ENCODE data around the gene ACSBG1.

Gene ACSBG1

GRCh38 chr15:78232951-78233350 lies 1.4 kb downstream of the ACSBG1 start:
- no peaks in the 10 kb centered on the region for H3K36me3 ChIP-seq (ENCODE audit: insufficient read depth, low read length)
- no peaks in the 10 kb centered on the region for H3K27me3 ChIP-seq (ENCODE audit: control insufficient read depth in 1 of 2, insufficient read depth in 2 of 2, low read length in 2 of 2)
- H3K4me1 ChIP-seq (ENCODE audit: insufficient read depth, low read length) = no peaks in the 10 kb centered on the region
- no peak overlapping the region for H3K4me3 ChIP-seq (ENCODE audit: low read depth in 1 of 2, low read length in 2 of 2)
- H3K9ac ChIP-seq (ENCODE audit: low read length) = no peak overlapping the region
- no peaks in the 10 kb centered on the region for H3K9me3 ChIP-seq (ENCODE audit: low read length)
- no peak overlapping the region for H3K27ac ChIP-seq (ENCODE audit: low read depth, low read length)

DNA sequence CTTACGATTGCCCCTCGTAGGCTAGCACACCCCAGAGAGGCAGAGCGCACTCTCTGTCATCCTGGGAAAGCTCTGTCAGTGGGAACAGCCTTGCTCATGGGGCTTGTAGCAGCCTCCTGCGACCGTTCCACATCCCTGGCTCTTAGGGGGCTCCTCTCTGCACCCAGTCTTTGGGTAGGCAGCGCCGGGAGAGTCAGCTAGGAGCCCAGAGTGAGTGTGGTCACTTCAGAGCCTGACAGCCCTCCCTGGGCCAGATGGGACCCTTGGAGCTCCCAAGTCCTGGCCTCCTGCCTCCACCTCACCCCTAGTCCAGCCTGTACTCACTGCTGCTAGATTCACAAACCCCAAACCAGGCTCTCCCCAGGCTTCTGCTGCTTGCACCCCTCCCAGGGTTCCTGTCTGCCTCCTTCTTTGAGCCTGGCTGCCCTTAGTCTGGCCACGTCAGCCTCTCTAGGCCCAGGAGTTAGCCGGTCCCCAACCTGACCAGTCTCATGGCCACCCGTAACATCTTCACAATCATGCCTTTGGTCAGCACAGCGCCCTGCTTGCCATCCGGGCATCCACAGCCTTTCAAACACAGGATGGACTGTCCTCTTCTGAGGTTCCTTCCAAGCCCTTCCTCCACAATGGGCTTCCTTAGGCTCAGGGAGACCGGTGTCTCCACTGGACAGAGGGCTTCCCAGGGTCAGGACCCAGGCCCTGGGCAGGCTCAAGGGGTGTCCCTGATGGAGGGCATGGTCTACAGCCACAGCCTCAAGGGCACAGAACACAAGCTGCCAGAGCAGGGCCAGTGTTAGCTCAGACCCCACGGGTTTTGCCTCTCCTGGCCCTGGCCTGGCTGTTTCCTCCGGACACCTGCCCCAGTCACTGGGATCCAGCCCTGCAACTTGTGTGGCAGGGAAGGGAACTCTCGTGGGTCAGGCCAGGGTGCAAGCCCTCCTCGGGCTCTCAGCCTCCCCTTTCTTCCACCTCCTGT lies 4.6 kb downstream of the ACSBG1 start:
- no peak overlapping the region for H3K27ac ChIP-seq (ENCODE audit: low read depth, low read length)

GRCh38 chr15:78228356-78228996 lies 5.9 kb downstream of the ACSBG1 start:
- Histone ChIP-seq H3K4me1 (ENCODE audit: insufficient read depth, low read length) (no peaks in the 10 kb centered on the region), H3K9me3 (ENCODE audit: low read length) (no peaks in the 10 kb centered on the region), H3K27me3 (ENCODE audit: control insufficient read depth in 1 of 2, insufficient read depth in 2 of 2, low read length in 2 of 2) (no peaks in the 10 kb centered on the region), H3K36me3 (ENCODE audit: insufficient read depth, low read length) (no peaks in the 10 kb centered on the region), H3K4me3 (ENCODE audit: low read depth in 1 of 2, low read length in 2 of 2) (no peak overlapping the region), H3K9ac (ENCODE audit: low read length) (no peak overlapping the region), H3K27ac (ENCODE audit: low read depth, low read length) (no peak overlapping the region)

More for the DNA sequence above, 4.6 kb downstream of the ACSBG1 start:
- H3K36me3 ChIP-seq (ENCODE audit: insufficient read depth, low read length) = no peaks in the 10 kb centered on the region
- no peaks in the 10 kb centered on the region for H3K4me1 ChIP-seq (ENCODE audit: insufficient read depth, low read length)
- H3K4me3 ChIP-seq (ENCODE audit: low read depth in 1 of 2, low read length in 2 of 2) = no peak overlapping the region
- H3K27me3 ChIP-seq (ENCODE audit: control insufficient read depth in 1 of 2, insufficient read depth in 2 of 2, low read length in 2 of 2) = no peaks in the 10 kb centered on the region
- H3K9me3 ChIP-seq (ENCODE audit: low read length) = no peaks in the 10 kb centered on the region
- no peak overlapping the region for H3K9ac ChIP-seq (ENCODE audit: low read length)

DNA sequence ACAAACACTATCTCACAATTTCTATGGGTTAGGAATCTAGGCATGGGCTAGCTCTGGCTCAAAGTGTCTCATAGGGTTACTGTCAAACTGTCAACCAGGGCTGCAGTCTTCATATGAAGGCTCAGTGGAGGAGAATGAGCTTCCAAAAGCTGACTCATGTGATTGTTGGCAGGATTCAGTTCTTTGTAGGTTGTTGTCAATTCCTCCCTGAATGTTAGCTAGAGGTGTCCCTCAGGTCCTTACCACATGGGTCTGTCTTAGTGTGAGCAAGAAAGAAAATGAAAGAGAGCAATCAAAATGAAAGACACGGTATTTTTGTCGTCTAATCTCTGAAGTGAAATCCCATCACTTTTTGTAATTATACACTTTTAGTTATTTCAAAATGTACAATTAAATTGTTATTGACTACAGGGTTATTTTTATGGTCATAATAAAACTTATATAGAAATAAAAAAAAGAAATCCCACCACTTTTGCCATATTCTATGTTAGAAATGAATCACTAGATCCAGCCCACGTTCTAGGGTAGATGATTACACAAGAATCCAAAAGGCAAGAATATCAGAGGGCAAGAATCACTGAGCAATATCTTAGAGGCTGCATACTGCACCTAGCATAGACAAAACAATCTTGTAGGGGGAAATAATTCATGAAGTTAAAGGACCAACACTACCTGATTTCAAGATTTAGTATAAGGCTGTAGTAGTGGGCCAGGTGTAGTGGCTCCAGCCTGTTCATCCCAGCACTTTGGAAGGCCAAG lies 8.4 kb downstream of the ACSBG1 start:
- Histone ChIP-seq H3K27ac (ENCODE audit: low read depth, low read length) (no peak overlapping the region), H3K9me3 (ENCODE audit: low read length) (no peaks in the 10 kb centered on the region), H3K27me3 (ENCODE audit: control insufficient read depth in 1 of 2, insufficient read depth in 2 of 2, low read length in 2 of 2) (no peaks in the 10 kb centered on the region), H3K4me1 (ENCODE audit: insufficient read depth, low read length) (peaks cover 6% of the 10 kb centered on the region), H3K36me3 (ENCODE audit: insufficient read depth, low read length) (no peaks in the 10 kb centered on the region), H3K9ac (ENCODE audit: low read length) (no peak overlapping the region), H3K4me3 (ENCODE audit: low read depth in 1 of 2, low read length in 2 of 2) (no peak overlapping the region)

DNA sequence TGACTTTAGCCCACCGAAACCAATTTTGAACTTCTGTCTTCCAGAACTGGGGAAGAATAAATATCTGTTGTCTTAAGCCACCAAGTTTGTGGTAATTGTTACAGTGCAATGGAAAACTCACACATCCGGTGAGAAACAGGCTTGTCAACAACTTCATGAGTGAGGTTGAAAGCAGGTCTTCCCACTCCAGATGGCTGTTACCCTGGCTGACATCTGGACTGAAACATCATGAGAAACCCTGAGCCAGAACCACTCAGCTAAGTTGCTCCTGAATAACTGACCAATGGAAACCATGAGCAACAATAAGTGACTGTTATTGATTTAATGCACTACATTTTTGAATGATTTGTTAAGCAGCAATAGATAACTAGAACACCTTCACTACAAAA lies 10.3 kb downstream of the ACSBG1 start:
- Histone ChIP-seq H3K9me3 (ENCODE audit: low read length) (no peaks in the 10 kb centered on the region), H3K36me3 (ENCODE audit: insufficient read depth, low read length) (no peaks in the 10 kb centered on the region), H3K4me3 (ENCODE audit: low read depth in 1 of 2, low read length in 2 of 2) (no peak overlapping the region), H3K9ac (ENCODE audit: low read length) (no peak overlapping the region), H3K27ac (ENCODE audit: low read depth, low read length) (no peak overlapping the region), H3K4me1 (ENCODE audit: insufficient read depth, low read length) (peaks cover 13% of the 10 kb centered on the region), H3K27me3 (ENCODE audit: control insufficient read depth in 1 of 2, insufficient read depth in 2 of 2, low read length in 2 of 2) (no peaks in the 10 kb centered on the region)

DNA sequence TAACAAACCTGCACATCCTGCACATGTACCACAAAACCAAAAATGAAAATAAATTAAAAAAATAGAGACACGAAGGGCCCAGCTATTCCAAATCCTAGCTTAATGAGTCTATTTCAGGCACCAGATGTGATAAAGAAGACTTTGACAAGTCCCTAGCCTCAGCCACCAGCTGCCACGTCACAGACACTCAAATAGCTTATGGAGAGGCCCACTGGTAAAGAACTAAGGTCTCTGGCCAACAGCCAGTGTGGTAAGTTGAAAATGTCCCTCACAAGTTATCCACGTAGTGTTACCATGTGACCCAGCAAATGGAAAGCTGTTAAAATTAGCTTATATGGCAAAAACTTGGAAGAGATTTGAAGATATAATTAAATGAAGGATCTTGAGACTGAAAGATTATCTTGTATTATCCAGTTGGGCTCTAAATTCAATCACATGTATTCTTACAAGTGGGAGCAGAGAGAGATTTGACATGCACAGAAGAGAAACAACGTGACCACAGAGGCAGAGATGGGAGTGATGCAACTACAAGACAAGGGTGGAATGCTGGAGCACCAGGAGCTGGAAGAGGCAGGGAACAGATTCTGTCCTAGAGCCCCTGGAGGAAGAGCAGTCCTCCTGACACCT lies 10.9 kb downstream of the ACSBG1 start:
- Histone ChIP-seq H3K27me3 (ENCODE audit: control insufficient read depth in 1 of 2, insufficient read depth in 2 of 2, low read length in 2 of 2) (no peaks in the 10 kb centered on the region), H3K4me3 (ENCODE audit: low read depth in 1 of 2, low read length in 2 of 2) (no peak overlapping the region), H3K9ac (ENCODE audit: low read length) (no peak overlapping the region), H3K36me3 (ENCODE audit: insufficient read depth, low read length) (no peaks in the 10 kb centered on the region), H3K9me3 (ENCODE audit: low read length) (no peaks in the 10 kb centered on the region), H3K4me1 (ENCODE audit: insufficient read depth, low read length) (peaks cover 13% of the 10 kb centered on the region), H3K27ac (ENCODE audit: low read depth, low read length) (no peak overlapping the region)

GRCh38 chr15:78222745-78223395 lies 11.5 kb downstream of the ACSBG1 start:
- H3K27ac ChIP-seq (ENCODE audit: low read depth, low read length) = no peak overlapping the region

GRCh38 chr15:78220713-78221112 lies 13.7 kb downstream of the ACSBG1 start:
- Histone ChIP-seq H3K27me3 (ENCODE audit: control insufficient read depth in 1 of 2, insufficient read depth in 2 of 2, low read length in 2 of 2) (no peaks in the 10 kb centered on the region), H3K36me3 (ENCODE audit: insufficient read depth, low read length) (no peaks in the 10 kb centered on the region), H3K4me3 (ENCODE audit: low read depth in 1 of 2, low read length in 2 of 2) (no peak overlapping the region), H3K9ac (ENCODE audit: low read length) (no peak overlapping the region), H3K9me3 (ENCODE audit: low read length) (no peaks in the 10 kb centered on the region), H3K27ac (ENCODE audit: low read depth, low read length) (peak overlapping the region; percentile 47), H3K4me1 (ENCODE audit: insufficient read depth, low read length) (peaks cover 29% of the 10 kb centered on the region)

More at GRCh38 chr15:78222745-78223395, 11.5 kb downstream of the ACSBG1 start:
- Histone ChIP-seq H3K9me3 (ENCODE audit: low read length) (no peaks in the 10 kb centered on the region), H3K4me1 (ENCODE audit: insufficient read depth, low read length) (peaks cover 13% of the 10 kb centered on the region), H3K27me3 (ENCODE audit: control insufficient read depth in 1 of 2, insufficient read depth in 2 of 2, low read length in 2 of 2) (no peaks in the 10 kb centered on the region), H3K4me3 (ENCODE audit: low read depth in 1 of 2, low read length in 2 of 2) (no peak overlapping the region), H3K9ac (ENCODE audit: low read length) (no peak overlapping the region), H3K36me3 (ENCODE audit: insufficient read depth, low read length) (no peaks in the 10 kb centered on the region)

DNA sequence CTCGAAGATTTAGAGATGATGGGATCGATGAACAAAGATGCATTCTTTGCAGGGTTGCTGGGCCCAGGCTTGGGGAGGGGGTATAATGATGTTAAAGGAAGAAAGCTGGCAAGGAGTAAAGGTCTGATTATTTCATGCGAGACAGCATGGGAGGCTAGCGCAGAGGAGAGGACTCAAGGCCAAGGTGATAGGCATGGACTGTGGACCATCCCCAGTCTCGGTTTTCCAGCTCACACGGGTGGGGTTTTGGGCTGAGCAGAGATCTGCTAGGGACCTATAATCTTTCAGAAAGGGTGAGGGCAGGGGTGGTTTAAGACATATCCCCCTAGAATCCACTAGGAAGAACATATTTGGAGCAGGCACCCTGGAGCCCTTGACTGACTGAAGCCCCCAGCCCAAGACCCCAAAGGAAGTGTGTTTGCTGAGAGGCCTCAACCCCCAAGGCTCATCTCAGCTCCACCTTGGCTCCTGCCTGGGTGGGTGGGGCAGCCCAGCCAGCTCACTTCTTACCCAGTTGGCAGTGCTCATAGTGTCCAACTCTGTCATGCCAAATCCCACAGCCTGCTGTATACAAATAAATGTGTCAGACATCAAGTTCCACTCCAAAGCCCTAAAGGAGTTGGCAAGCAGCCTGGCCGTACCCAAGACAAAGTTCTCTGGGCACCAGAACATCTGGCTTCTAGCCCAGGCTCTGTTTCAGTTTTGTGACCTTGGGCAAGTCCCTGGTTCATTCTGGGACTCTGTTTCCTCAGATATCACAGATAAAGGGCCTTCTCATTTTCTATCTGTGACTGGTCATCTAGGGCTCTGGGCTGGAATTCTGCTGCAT lies 17.9 kb downstream of the ACSBG1 start:
- H3K4me3 ChIP-seq (ENCODE audit: low read depth in 1 of 2, low read length in 2 of 2) = no peak overlapping the region
- H3K27me3 ChIP-seq (ENCODE audit: control insufficient read depth in 1 of 2, insufficient read depth in 2 of 2, low read length in 2 of 2) = no peaks in the 10 kb centered on the region
- H3K27ac ChIP-seq (ENCODE audit: low read depth, low read length) = no peak overlapping the region
- H3K9me3 ChIP-seq (ENCODE audit: low read length) = no peaks in the 10 kb centered on the region
- no peak overlapping the region for H3K9ac ChIP-seq (ENCODE audit: low read length)
- peaks cover 53% of the 10 kb centered on the region for H3K4me1 ChIP-seq (ENCODE audit: insufficient read depth, low read length)
- no peaks in the 10 kb centered on the region for H3K36me3 ChIP-seq (ENCODE audit: insufficient read depth, low read length)

GRCh38 chr15:78213956-78214355 lies 20.4 kb downstream of the ACSBG1 start:
- Histone ChIP-seq H3K4me3 (ENCODE audit: low read depth in 1 of 2, low read length in 2 of 2) (no peak overlapping the region), H3K27me3 (ENCODE audit: control insufficient read depth in 1 of 2, insufficient read depth in 2 of 2, low read length in 2 of 2) (no peaks in the 10 kb centered on the region), H3K27ac (ENCODE audit: low read depth, low read length) (no peak overlapping the region), H3K9me3 (ENCODE audit: low read length) (no peaks in the 10 kb centered on the region), H3K36me3 (ENCODE audit: insufficient read depth, low read length) (no peaks in the 10 kb centered on the region), H3K9ac (ENCODE audit: low read length) (no peak overlapping the region), H3K4me1 (ENCODE audit: insufficient read depth, low read length) (peaks cover 63% of the 10 kb centered on the region)
